ENCODE results near the gene SYTL1. TPM values are rescaled to one million over a fixed set of nuclear protein-coding genes. Genes with fewer than 3 reads are reported as not detected.
A peak's percentile ranks its signal among the peaks of the same experiment; 100 is the strongest.

Gene SYTL1
- total and polyA plus RNA-seq, 9 of the 15 experiments (the other 6 are each of a cell fraction or from before 2014, with no cell fraction given): 0.04 to 9.3 (median 1.7) TPM

DNA sequence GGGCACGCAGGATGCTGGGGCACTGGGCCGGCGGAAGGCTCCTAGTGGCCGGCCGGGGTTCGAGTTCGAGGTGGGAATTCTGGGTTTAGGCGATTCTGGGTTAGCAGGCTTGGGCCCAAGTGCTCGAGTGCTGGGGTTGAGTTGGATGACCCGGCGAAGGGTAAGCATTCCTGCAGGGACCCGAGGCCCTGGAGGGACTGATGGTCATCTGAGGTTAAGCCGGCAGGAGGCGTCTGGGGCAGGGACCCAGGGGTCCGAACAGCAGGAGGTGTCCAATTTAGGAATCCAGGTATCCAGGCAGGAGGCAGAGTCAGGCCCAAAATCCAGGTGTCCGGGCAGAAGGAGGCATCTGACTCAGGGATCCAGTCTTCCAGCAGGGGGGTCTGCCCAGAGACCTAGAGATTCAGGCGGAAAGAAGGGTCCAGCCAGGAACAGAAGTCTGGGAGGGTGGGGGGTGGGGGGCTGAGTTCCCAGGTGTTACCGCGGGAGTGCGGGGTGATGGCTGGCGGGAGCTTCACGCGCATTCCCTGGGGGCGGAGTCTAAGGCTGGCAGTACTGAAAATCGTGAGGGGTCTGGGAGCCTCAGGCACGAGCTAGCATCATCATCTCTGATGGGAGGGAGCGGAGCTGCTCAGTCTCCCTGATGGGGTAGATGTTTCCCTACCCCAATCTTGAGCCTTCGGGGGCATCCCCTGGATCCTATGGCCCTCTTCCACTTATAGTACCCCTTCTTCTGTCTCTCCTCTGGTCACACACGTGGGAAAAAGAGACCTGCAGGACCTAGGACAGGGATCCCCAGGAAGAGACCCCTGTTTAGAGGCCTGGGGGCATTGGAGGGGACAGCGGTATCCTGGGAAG is 51.2 kb downstream of the SYTL1 start (continued):
- TF ChIP-seq, protein P1, sequence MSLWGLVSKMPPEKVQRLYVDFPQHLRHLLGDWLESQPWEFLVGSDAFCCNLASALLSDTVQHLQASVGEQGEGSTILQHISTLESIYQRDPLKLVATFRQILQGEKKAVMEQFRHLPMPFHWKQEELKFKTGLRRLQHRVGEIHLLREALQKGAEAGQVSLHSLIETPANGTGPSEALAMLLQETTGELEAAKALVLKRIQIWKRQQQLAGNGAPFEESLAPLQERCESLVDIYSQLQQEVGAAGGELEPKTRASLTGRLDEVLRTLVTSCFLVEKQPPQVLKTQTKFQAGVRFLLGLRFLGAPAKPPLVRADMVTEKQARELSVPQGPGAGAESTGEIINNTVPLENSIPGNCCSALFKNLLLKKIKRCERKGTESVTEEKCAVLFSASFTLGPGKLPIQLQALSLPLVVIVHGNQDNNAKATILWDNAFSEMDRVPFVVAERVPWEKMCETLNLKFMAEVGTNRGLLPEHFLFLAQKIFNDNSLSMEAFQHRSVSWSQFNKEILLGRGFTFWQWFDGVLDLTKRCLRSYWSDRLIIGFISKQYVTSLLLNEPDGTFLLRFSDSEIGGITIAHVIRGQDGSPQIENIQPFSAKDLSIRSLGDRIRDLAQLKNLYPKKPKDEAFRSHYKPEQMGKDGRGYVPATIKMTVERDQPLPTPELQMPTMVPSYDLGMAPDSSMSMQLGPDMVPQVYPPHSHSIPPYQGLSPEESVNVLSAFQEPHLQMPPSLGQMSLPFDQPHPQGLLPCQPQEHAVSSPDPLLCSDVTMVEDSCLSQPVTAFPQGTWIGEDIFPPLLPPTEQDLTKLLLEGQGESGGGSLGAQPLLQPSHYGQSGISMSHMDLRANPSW (CRISPR knock-in tag; IDR thresholded peaks at IDR 0.05): no peak
- TF ChIP-seq CBFA2T2 (conservative IDR thresholded peaks at IDR 0.05) (no peak), WHSC1 (IDR thresholded peaks at IDR 0.05; ENCODE audit: low read length) (no peak), HDAC1 (IDR thresholded peaks at IDR 0.05) (peak in 1 of 2 experiments; percentile 17; a peak in 2 of 4 replicates), ZNF282 (CRISPR knock-in tag; IDR thresholded peaks at IDR 0.05) (no peak), ZNF384 (IDR thresholded peaks at IDR 0.05; ENCODE audit: low read depth, low read length) (no peak), COPS2 (conservative IDR thresholded peaks at IDR 0.05) (no peak), ZNF212 (CRISPR knock-in tag; IDR thresholded peaks at IDR 0.05) (no peak), SMC3 (conservative IDR thresholded peaks at IDR 0.05; ENCODE audit: insufficient read depth, low read depth, low read length) (0 out of 2 replicates have a peak, but pooled peaks have one; percentile 23), TAF7 (tag; IDR thresholded peaks at IDR 0.05) (no peak)
- TF ChIP-seq, protein P2, sequence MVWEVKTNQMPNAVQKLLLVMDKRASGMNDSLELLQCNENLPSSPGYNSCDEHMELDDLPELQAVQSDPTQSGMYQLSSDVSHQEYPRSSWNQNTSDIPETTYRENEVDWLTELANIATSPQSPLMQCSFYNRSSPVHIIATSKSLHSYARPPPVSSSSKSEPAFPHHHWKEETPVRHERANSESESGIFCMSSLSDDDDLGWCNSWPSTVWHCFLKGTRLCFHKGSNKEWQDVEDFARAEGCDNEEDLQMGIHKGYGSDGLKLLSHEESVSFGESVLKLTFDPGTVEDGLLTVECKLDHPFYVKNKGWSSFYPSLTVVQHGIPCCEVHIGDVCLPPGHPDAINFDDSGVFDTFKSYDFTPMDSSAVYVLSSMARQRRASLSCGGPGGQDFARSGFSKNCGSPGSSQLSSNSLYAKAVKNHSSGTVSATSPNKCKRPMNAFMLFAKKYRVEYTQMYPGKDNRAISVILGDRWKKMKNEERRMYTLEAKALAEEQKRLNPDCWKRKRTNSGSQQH (CRISPR knock-in tag; IDR thresholded peaks at IDR 0.05): no peak
- TF ChIP-seq, protein P3, sequence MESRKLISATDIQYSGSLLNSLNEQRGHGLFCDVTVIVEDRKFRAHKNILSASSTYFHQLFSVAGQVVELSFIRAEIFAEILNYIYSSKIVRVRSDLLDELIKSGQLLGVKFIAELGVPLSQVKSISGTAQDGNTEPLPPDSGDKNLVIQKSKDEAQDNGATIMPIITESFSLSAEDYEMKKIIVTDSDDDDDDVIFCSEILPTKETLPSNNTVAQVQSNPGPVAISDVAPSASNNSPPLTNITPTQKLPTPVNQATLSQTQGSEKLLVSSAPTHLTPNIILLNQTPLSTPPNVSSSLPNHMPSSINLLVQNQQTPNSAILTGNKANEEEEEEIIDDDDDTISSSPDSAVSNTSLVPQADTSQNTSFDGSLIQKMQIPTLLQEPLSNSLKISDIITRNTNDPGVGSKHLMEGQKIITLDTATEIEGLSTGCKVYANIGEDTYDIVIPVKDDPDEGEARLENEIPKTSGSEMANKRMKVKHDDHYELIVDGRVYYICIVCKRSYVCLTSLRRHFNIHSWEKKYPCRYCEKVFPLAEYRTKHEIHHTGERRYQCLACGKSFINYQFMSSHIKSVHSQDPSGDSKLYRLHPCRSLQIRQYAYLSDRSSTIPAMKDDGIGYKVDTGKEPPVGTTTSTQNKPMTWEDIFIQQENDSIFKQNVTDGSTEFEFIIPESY (CRISPR knock-in tag; IDR thresholded peaks at IDR 0.05): no peak
- TF ChIP-seq, protein P4, sequence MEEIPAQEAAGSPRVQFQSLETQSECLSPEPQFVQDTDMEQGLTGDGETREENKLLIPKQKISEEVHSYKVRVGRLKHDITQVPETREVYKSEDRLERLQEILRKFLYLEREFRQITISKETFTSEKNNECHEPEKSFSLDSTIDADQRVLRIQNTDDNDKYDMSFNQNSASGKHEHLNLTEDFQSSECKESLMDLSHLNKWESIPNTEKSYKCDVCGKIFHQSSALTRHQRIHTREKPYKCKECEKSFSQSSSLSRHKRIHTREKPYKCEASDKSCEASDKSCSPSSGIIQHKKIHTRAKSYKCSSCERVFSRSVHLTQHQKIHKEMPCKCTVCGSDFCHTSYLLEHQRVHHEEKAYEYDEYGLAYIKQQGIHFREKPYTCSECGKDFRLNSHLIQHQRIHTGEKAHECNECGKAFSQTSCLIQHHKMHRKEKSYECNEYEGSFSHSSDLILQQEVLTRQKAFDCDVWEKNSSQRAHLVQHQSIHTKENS (CRISPR knock-in tag; IDR thresholded peaks at IDR 0.05): no peak
- TF ChIP-seq, protein P5, sequence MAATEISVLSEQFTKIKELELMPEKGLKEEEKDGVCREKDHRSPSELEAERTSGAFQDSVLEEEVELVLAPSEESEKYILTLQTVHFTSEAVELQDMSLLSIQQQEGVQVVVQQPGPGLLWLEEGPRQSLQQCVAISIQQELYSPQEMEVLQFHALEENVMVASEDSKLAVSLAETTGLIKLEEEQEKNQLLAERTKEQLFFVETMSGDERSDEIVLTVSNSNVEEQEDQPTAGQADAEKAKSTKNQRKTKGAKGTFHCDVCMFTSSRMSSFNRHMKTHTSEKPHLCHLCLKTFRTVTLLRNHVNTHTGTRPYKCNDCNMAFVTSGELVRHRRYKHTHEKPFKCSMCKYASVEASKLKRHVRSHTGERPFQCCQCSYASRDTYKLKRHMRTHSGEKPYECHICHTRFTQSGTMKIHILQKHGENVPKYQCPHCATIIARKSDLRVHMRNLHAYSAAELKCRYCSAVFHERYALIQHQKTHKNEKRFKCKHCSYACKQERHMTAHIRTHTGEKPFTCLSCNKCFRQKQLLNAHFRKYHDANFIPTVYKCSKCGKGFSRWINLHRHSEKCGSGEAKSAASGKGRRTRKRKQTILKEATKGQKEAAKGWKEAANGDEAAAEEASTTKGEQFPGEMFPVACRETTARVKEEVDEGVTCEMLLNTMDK (IDR thresholded peaks at IDR 0.05; ENCODE audit: borderline replicate concordance, insufficient read depth, low read depth, low read length, poor library complexity, severe bottlenecking): no peak
- TF ChIP-seq, protein P6, sequence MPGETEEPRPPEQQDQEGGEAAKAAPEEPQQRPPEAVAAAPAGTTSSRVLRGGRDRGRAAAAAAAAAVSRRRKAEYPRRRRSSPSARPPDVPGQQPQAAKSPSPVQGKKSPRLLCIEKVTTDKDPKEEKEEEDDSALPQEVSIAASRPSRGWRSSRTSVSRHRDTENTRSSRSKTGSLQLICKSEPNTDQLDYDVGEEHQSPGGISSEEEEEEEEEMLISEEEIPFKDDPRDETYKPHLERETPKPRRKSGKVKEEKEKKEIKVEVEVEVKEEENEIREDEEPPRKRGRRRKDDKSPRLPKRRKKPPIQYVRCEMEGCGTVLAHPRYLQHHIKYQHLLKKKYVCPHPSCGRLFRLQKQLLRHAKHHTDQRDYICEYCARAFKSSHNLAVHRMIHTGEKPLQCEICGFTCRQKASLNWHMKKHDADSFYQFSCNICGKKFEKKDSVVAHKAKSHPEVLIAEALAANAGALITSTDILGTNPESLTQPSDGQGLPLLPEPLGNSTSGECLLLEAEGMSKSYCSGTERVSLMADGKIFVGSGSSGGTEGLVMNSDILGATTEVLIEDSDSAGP (CRISPR knock-in tag; IDR thresholded peaks at IDR 0.05): no peak

Measured in K562 (cell line).